Left hindlimb (tissue), 1 donor: ENCODE measurements around the gene CKS1B.
"Not testable (repeated sequence)": the region's sequence is repeated elsewhere in the genome, so short reads cannot be mapped to it uniquely, and the experiment has no call there.

Experiments
- DNase-seq: peaks from one replicate; pipeline ENCODE4 v3.0.0-alpha.2; 2018

Gene CKS1B

DNA sequence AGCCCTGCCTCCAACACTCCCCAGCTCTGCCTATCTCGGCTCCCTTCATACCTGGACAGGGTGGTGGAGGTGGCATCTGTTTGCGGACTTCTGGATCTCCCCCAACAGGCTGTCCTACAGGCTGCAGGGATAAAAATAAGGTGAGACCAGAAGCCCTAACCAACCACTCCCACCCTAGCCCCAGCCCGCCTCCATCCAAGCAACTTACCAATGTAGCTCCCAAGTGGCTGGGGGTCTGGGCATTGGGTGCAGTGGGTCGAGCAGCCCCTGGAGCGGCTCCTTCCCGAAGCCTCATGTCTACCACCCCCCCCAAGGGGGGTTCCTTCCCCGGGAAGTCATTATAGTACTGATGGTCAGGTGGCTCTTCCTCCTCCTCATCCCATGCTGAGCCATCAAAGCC lies 8.4 kb upstream of the CKS1B start:
- DNase-seq, result peak; percentile 29

DNA sequence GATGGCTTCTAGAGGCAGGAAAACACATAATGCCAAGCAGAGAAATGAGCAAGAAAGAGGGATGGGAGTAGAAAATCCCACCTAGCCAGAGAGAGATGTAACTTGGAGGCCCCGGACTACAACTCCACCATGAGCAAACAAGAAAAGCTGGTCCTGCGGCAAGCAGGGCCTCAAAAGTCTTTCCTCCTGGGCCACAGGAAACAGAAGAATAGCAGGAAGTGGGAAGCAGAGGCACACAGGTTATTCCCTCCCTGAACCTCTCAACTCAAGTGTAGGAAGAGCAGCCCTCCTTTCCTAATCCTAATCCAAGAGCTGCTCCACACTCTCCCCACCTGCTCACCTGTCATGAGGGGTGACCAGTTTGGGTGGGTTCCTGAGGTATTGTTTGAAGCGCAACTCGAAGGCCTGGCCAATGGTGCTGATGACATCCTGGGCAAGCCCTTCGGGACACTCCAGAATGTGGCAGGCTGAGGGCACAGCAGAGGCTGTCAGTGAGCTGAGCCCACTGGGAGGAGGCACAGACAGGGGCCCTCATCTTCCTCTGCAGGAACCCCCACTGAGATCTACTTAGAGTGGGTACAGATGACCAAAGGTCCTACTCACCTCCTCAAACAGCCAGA lies 7.0 kb upstream of the CKS1B start:
- DNase-seq, result peak; percentile 12

DNA sequence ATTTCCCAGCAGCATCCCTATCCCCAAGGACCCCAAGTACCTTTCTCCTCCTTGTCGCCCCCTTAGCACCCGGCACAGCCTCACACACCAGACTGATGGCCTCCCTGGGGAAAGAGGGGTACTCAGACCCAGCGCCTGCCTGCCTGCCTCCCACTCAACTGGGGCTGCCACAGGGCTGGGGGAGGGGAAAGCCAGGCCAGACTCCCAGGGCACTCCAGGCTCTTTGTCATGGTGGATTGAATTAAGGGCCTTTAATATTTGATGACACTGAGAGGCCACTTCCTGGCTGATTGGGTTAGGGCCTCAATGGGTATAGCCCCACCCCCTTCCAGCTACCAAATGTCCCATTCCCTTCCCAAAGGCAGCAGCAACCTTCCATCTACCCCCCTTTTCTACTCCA lies 5.8 kb upstream of the CKS1B start:
- peak; percentile 28 for DNase-seq

DNA sequence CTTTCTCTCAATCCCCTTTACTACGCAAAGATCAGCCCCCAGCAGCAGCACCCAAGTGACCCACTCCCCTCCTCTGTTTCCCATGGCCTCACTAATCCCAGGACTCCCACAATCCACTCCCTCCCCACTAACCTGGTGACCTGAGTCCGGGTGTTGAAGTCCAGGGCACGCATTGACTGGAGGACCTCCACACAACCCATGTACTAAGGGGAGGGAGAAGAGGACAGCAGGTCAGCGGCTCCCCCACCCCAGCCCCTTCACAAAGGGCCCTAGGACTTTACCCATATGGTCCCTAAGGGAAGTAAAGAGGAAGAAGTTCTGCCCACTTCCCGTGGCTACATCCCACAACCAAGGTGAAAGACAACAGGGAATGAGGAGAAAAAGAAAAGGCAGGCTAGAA lies 5.2 kb upstream of the CKS1B start:
- DNase-seq, result peak; percentile 17

DNA sequence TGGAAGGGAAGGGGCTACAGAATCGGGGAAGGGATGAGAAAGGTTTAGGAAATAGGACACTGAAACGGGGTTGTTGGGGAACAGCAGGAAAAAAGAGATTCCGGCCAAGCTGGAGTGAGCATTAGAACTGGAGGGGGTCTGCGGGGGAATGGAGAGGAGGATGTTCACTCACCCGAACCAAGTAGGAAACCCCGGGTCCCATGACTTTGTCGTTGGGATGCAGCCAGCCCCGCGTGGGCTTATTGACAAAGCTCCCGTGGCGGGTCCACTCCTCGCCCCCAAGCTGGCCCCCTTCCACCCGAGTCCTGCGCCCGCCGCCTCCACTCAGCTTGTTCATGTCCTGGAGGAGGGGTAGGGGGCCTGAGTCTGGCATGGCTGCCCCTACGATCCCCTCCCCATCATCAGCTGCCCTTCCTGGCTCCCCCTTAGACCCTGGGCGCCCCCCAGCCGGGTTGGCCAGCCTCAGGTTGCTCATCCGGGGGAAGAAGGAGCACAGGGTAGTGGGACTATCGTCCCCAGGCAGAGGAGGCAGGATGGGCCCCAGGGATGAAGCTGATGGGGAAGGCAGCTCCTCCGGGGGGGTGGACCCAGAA lies 4.5 kb upstream of the CKS1B start:
- peak; percentile 68 for DNase-seq

DNA sequence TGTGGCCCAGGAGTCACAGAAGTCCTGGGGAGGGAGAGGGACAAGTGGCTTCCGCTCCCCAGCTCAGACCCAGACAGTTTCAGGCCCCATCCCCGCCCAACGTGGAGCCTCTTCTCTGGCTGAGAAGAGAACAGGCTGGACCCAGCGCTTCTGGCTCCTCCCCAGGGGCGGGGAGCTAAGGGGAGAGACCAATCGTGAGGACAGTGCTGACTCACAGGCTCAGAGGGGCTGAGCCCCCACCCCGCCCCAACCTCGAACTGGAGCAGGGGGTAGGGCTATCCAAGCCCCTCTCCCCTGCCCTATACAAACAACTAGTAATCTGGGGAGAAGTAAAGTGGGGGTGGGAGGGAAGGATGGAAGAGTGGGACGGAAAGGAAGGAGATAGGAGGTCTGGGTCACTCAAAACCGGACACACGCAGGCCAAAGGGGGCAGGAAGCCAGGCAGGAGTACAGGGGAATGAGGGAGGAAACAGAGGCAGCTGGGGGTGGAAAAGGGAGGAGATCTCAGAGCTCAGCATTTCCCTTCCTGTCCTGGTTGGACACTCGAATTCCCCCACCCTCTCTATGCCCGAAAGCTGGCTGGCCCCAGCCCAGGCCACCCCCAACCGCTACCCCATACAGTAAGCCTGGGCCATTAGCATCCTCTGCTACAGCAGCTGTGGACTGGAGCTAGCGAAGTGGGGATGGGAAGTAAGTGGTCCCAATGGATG lies 3.7 kb upstream of the CKS1B start, which contains the start of gene SHC1:
Gene SHC1, minus strand, starts transcription at position 117 of the 710 bp plus-strand sequence. CDS start 221 bp downstream, outside the sequence.
- peak; percentile 96 for DNase-seq

DNA sequence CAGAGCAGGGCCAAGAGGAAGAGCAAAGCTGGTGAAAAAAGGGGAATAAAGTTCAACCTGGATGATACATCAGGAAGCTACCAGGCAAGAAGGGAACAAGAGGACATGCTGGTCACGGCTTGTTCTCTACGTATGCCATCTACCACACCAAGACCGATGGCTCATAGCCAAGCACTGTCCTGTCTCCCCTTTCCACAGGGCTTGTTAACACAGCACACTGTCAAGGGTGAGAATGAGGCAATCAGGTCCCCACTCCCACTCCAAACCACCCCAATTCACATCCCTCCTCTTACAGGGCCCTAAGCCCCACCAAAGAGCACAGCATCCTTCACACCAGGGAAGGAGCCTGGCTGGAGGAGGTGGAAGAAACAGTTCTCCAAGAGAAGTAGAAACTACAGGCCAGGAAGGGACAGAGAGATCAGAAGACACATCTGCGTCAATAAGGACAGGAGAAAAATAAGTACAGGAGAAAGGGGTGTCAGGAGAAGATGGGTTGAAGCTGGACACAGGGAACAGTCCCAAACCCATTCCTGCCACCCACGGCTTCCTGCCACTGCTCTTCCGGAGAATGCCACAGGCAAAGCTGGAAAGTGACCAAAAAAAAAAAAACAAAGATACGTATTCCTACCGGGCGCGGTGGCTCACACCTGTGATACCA lies 3.0 kb upstream of the CKS1B start:
- DNase-seq, result no peak

DNA sequence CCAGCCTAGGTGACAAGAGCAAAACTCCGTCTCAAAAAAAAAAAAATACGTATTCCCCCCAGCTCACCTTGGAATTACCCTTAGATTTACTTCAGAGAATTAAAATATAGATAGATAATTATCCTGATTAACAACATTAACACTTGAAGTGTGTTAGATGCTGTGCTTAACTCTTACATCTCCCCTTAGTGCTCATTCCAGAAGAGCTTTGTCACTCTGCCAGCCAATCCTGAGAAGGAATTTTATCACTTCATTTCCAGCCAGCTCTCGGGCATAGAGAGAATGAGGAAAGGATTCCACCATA lies 2.3 kb upstream of the CKS1B start:
- DNase-seq, result no peak

DNA sequence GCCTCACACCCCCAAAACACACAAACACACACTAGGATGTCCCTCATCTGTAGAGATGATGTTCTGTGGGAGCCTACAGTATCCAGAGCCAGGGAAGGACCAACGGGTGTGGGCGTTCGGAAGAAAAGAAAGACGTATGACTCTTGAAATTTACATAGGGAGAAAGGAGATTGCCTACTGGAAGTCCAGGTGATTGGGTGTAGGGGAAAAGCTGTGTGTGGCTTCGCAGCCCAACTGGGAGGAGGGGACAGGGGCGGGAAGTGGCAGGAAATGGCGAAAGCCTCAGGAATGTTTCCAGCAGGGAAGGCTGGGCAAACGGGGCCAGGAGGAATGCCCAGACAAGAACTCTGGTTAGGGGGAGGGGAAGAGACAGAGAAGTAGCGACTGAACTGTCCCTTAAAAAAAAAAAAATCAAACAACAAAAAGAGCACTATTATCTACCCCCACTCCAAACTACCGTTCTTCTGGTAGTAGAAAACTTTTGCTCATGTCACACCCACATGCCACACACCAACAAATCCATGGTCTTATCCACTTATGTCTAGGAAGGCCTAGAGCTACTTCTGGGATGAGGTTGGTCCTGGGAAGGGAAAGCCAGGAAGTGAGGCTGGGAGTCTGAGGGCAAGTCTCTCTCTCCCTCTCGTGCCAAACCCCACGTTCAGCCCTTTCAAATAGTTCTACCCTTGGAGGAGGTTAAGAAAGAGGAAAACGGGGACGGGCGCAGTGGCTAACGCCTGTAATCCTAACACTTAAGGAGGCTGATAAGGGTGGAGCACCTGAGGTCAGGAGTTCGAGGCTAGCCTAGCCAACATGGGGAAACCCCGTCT lies 1.8 kb upstream of the CKS1B start:
- DNase-seq, result peak; percentile 83

DNA sequence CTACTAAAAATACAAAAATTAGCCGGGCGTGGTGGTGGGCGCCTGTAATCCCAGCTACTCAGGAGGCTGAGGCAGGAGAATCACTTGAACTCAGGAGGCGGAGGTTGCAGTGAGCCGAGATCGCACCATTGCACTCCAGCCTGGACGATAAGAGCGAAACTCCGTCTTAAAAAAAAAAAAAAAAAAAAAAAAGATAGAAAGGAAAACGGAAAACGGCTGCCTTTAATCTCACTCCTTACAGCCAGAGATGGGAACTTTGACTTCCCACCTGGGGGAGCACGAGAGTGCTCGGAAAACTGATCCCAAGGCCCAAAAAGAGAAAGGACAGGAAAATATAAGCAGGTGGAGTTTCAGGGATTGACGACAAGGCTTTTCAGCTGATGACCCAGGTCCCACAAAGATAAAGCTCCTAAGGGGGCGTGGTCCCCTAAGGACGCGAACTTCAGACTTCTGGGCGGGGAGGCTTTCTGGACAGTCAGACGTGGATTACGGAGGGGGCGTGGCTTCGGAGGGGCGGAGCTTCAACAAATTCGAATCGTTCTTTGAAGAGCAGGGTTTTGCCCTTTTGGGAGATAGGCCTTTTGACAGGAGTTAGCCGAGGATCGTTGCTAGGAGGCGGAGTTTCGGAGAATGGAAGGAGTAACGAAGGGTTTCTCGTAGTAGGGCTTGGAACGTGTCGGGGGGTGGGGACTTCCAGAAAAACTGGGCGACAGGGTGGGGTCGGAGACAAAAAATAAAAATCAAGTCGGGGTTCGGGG lies 958 bp upstream of the CKS1B start:
- peak; percentile 95 for DNase-seq

DNA sequence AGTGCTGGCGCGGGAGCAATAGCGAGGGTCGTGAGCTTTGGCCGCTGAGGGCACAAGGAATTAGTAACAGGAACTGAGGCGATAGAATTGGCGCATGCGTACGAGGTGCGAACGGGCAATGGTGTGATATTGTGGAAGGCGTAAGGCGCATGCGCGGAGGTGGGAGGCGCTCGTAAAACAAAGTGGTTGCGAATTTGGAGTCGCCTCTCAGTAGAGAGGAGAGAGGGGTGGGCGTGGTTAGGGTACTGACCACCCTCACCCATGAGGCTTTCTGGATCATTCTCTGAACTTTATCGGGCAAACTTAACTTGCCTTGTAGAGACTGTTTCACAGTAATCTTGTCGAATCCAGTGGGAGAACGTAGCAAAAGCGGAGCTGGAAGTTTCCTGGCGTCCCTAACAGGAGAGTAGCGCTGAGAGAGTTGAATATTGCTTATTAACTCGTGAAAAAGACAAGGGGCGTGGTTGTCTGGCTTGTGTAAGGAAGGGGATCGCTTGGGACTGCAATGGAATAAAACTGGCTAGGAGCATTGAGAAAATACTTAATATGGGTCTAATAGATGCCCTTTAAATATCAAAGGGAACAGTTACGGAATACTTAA lies 427 bp downstream of the CKS1B start:
- DNase-seq, result peak; percentile 97

DNA sequence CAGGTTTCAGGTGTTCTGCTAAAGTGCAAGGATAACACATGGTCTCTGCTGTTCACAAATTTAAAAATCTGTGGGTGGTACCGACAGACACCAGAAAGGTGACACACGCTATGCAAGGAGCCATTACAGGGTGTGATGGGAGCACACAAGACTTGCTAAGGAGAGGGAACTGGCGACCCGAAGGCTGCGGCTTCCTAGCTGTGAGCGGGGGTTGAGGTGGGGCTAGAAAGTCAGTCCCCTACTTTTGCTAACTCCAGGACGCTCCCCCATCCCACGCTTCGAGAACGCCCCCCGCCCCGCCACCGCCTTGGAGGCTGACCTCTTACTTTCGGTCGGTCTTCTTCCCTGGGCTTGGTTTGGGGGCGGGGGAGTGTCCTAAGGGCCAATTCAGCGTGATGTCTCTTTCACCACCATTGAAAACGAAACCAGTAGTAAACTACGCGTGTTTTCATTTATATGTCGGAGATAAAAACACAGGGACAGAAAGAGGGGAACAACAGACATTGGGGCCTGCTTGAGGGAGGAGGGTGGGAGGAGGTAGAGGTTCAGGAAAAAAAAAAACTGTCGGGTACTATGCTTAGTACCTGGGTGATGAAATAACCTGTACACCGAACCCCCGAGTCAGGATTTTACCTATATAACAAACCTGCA lies 1.1 kb downstream of the CKS1B start:
- DNase-seq, result peak; percentile 78

DNA sequence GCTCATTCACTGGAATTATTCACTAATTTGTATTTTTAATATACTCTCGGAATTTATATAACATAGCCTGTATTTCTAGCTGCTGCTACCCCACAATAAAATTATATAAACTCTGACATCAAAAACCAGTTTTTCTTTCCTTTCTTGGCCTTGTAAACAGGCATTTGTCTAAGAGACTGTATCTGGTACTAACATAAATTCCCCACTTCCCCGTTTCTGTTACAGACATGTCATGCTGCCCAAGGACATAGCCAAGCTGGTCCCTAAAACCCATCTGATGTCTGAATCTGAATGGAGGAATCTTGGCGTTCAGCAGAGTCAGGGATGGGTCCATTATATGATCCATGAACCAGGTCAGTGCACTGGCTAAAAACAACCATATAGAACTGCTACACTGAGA lies 3.3 kb downstream of the CKS1B start:
- DNase-seq, result not testable (repeated sequence)

DNA sequence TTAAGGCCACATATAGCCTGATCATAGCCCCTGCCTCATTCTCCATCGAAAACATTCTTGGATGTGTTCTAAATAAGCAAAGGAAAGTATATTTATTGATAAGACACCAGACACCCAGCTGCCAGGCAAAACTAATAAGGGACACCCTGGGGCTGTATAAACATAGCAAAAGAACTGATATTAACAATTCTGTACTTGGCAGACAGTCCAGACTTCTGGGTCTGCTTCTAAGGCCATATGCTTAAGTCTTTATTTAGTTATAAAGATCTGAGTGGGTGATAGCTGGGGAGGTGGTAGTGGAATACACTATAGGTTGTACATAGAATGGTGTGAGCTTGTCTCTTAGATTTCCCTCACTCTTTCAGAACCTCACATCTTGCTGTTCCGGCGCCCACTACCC lies 3.9 kb downstream of the CKS1B start:
- DNase-seq, result no peak

DNA sequence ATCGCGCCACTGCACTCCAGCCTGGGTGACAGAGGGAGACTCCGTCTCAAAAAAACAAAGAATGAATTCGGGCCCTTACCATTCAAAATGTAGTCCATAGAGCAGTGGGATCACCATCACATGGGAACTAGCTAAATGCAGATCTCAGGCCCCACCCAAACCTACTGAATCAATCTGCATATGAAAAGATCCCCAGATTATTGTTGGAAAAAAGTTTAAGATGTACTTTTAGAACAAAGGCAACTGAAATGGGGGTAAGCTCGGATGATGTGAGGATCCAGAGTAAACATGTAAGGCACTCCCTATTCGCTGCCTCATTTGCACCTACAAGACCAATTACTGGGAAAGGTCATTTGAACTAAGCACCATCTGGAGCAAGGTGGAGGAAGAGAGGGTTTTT lies 7.9 kb downstream of the CKS1B start:
- DNase-seq, result peak; percentile 12

DNA sequence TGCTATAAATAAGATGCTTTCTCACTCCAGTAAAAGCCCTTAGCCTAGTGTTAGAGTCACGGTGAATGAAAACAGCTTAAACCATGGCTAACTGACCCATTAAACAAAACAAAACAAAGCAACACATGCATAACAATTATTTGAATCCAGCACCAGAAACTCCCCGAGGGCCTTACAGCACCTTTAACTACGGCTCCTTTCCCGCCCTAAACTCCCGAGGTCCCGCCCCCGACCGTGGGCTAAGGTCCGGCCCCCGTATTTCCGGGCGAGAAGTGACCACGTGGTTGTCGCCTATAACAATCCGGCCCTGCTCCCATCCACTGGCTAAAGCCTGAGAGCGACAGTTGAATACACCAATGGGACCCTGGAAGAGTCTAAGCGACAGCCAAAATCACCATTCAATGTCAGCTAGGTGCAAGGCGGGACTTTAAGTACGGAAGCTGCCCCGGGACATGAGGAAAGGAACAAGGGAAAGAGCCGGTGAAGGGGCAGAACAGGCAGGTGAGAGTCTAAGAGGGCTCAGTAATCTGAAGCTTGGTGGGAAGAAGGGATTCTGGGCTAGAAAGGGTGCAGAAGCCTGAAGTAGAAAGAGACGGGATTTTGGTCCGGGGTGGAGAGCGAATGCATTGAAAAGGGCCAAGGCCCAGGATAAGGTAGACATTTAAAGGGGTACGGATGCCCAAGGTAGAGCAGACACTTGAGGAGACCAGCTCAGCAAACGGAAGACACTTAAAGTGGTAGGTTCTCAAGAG lies 8.6 kb downstream of the CKS1B start, which contains the start of gene FLAD1:
Gene FLAD1, plus strand, starts transcription at position 448 of the 752 bp plus-strand sequence. CDS start 351 bp downstream, outside the sequence.
- DNase-seq, result peak; percentile 97

DNA sequence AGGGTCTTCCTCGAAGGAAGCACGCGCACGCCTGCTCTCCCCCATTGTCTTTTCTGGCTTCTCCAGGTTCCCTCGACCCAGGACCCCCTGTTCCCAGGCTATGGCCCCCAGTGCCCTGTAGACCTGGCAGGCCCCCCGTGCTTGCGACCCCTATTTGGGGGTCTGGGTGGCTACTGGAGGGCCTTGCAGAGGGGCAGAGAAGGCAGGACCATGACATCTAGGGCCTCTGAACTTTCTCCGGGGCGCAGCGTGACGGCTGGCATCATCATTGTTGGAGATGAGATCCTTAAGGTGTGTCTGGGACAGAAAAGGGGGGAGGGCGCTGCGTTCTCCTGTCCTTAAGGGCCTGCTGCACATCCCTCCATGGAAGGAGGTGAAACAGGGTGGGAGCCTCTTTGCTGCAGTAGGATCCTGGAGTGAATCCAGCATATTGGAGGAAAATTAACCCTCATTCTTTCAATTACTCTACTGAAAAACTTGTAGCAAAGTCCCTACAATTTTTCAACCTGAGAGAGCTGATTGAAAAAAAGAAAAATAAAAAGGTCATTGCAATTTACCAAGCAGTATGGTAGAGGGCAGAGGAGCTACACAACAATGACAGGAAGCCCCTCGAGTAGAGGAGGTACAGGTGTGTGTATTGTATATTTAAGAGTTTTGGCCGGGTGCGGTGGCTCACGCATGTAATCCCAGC lies 9.4 kb downstream of the CKS1B start:
- peak; percentile 31 for DNase-seq

DNA sequence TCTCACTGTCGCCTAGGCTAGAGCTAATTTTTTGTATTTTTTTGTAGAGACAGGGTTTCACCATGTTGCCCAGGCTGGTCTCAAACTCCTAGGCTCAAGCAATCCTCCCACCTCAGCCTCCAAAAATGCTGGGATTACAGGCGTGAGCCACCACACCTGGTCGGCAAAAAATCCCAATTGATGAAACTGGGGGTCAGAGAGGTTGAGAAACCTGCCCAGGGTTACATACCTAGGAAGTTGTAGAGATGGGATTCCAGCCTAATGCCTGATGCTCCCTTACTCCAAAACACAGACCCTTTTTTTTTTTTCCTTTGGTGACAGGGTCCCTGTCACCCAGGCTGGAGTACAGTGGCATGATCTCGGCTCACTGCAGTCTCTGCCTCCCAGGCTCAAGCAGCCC lies 12.3 kb downstream of the CKS1B start:
- not testable (repeated sequence) for DNase-seq

DNA sequence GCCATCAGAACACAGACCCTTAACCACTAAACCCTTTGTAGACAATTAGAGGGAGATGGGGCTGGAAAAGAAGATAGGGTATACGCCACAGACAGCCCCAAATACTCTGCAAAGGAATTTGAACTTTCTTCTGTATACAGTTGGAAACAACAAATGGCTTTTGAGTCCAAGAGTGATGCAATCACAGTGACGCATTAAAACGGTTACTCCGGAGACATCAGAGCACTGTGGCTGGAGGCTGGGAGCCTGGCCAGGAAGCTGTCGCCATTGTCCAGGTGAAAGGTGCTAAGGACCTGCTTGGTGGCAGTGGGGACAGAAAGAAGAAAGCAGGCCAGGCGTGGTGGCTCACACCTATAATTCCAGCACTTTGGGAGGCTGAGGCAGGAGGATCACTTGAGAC lies 12.8 kb downstream of the CKS1B start:
- DNase-seq, result no peak
